Ishikawa (cell line): ENCODE results near the gene CTPS2.

Experiments
- CEBPB ChIP-seq: IDR thresholded peaks from 2 replicates; pipeline ENCODE4 v1.6.1; 2012
- CREB1 ChIP-seq: IDR thresholded peaks from 2 replicates; pipeline ENCODE4 v1.6.1; 2012; ENCODE audit warnings: low read depth
- EGR1 ChIP-seq: IDR thresholded peaks from 2 replicates; pipeline ENCODE4 v1.6.1; 2012
- EP300 ChIP-seq: IDR thresholded peaks from 2 replicates; pipeline ENCODE4 v1.6.1; 2012; ENCODE audit warnings: borderline replicate concordance
- FOXM1 ChIP-seq: IDR thresholded peaks from 2 replicates; pipeline ENCODE4 v1.6.1; 2012; ENCODE audit warnings: low read depth, borderline replicate concordance
- MAX ChIP-seq: IDR thresholded peaks from 2 replicates; pipeline ENCODE4 v1.6.1; 2012
- NFIC ChIP-seq: IDR thresholded peaks from 2 replicates; pipeline ENCODE4 v1.6.1; 2012
- RAD21 ChIP-seq: IDR thresholded peaks from 2 replicates; pipeline ENCODE4 v1.6.1; 2012; ENCODE audit warnings: low read depth
- REST ChIP-seq: IDR thresholded peaks from 2 replicates; pipeline ENCODE4 v1.6.1; 2012; ENCODE audit warnings: low read depth, mild to moderate bottlenecking
- TAF1 ChIP-seq: IDR thresholded peaks from 2 replicates; pipeline ENCODE4 v1.6.1; 2012; ENCODE audit warnings: low read depth, mild to moderate bottlenecking
- TCF12 ChIP-seq: IDR thresholded peaks from 2 replicates; pipeline ENCODE4 v1.6.1; 2012; ENCODE audit warnings: low read depth
- TEAD4 ChIP-seq: IDR thresholded peaks from 2 replicates; pipeline ENCODE4 v1.6.1; 2012
- USF1 ChIP-seq: IDR thresholded peaks from 2 replicates; pipeline ENCODE4 v1.6.1; 2012
- YY1 ChIP-seq: IDR thresholded peaks from 2 replicates; pipeline ENCODE4 v1.6.1; 2012; ENCODE audit warnings: low read depth
- ZBTB7A ChIP-seq: IDR thresholded peaks from 2 replicates; pipeline ENCODE4 v1.6.1; 2012; ENCODE audit warnings: low read depth

The CTPS2 gene

GRCh38 chrX:16635040-16635439 lies 77.4 kb downstream of the CTPS2 start:
- no peak for TF ChIP-seq RAD21
- TF ChIP-seq EP300: no peak
- no peak for TF ChIP-seq NFIC
- no peak for TF ChIP-seq EGR1
- no peak for TF ChIP-seq TAF1
- no peak for TF ChIP-seq MAX
- TF ChIP-seq REST: no peak
- TF ChIP-seq FOXM1: no peak
- no peak for TF ChIP-seq YY1
- TF ChIP-seq CREB1: no peak
- TF ChIP-seq USF1: no peak
- TF ChIP-seq ZBTB7A: no peak
- no peak for TF ChIP-seq CEBPB
- no peak for TF ChIP-seq TEAD4
- TF ChIP-seq TCF12: no peak

GRCh38 chrX:16633754-16634153 lies 78.7 kb downstream of the CTPS2 start:
- TF ChIP-seq REST: no peak
- TF ChIP-seq CEBPB: no peak
- TF ChIP-seq EGR1: no peak
- TF ChIP-seq USF1: no peak
- TF ChIP-seq TEAD4: no peak
- no peak for TF ChIP-seq ZBTB7A
- no peak for TF ChIP-seq YY1

- TF ChIP-seq TAF1 (no peak), YY1 (no peak), USF1 (no peak), RAD21 (no peak), CREB1 (no peak), FOXM1 (no peak), ZBTB7A (no peak), TCF12 (no peak), MAX (no peak), TEAD4 (no peak)
Measured at GRCh38 chrX:16629909-16630308, 82.6 kb downstream of the CTPS2 start.

- TF ChIP-seq CEBPB: no peak
- no peak for TF ChIP-seq ZBTB7A
- TF ChIP-seq TCF12: no peak
- TF ChIP-seq RAD21: no peak
- TF ChIP-seq YY1: no peak
- no peak for TF ChIP-seq REST
- TF ChIP-seq USF1: no peak
- no peak for TF ChIP-seq MAX
- TF ChIP-seq EP300: no peak
- no peak for TF ChIP-seq TAF1
- TF ChIP-seq NFIC: no peak
- TF ChIP-seq TEAD4: no peak
Measured at GRCh38 chrX:16628946-16629595, 83.4 kb downstream of the CTPS2 start.
